Testis (tissue), 2 donors: ENCODE results near the gene FAM53B.
A peak's percentile ranks its signal among the peaks of the same experiment; 100 is the strongest.

Source experiments
- POLR2A ChIP-seq: fragments of 450-650 bp; IDR thresholded peaks from one replicate; pipeline ENCODE4 v1.6.1; 2017; ENCODE audit warnings: antibody characterized with exemption, mild to moderate bottlenecking, moderate library complexity
- TF ChIP-seq, protein P1 (sequence below), 3 experiments: fragments of 450-650 bp in 2 of 3; fragments of 200-600 bp in 1 of 3; sonication (generic) in 1 of 3; IDR thresholded peaks; one replicate each; pipeline ENCODE4 v1.5.1; 2016 to 2019; ENCODE audit warnings: antibody characterized with exemption in 3 of 3, mild to moderate bottlenecking in 2 of 3, moderate library complexity in 1 of 3

- TF ChIP-seq, protein P1, sequence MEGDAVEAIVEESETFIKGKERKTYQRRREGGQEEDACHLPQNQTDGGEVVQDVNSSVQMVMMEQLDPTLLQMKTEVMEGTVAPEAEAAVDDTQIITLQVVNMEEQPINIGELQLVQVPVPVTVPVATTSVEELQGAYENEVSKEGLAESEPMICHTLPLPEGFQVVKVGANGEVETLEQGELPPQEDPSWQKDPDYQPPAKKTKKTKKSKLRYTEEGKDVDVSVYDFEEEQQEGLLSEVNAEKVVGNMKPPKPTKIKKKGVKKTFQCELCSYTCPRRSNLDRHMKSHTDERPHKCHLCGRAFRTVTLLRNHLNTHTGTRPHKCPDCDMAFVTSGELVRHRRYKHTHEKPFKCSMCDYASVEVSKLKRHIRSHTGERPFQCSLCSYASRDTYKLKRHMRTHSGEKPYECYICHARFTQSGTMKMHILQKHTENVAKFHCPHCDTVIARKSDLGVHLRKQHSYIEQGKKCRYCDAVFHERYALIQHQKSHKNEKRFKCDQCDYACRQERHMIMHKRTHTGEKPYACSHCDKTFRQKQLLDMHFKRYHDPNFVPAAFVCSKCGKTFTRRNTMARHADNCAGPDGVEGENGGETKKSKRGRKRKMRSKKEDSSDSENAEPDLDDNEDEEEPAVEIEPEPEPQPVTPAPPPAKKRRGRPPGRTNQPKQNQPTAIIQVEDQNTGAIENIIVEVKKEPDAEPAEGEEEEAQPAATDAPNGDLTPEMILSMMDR (IDR thresholded peaks at IDR 0.05): peak; percentile 87 to 96 (median 92)
- no peak for TF ChIP-seq POLR2A
Observed at GRCh38 chr10:124741281-124741921, 2.8 kb downstream of the FAM53B start.
